Esophagus muscularis mucosa (tissue), 3 donors: ENCODE measurements around the gene ARHGEF7.

Experiments
- POLR2A ChIP-seq: fragments of 450-650 bp; IDR thresholded peaks from one replicate; pipeline ENCODE4 v1.6.1; 2017; ENCODE audit warnings: antibody characterized with exemption, moderate library complexity, mild to moderate bottlenecking, low read depth
- TF ChIP-seq, protein P1 (sequence below), 3 experiments: fragments of 200-600 bp in 2 of 3; fragments of 450-650 bp in 1 of 3; sonication (generic) in 2 of 3; IDR thresholded peaks; one replicate each; pipeline ENCODE4 v1.5.1; 2017 to 2019; ENCODE audit warnings: antibody characterized with exemption in 3 of 3, mild to moderate bottlenecking in 2 of 3, moderate library complexity in 1 of 3

DNA sequence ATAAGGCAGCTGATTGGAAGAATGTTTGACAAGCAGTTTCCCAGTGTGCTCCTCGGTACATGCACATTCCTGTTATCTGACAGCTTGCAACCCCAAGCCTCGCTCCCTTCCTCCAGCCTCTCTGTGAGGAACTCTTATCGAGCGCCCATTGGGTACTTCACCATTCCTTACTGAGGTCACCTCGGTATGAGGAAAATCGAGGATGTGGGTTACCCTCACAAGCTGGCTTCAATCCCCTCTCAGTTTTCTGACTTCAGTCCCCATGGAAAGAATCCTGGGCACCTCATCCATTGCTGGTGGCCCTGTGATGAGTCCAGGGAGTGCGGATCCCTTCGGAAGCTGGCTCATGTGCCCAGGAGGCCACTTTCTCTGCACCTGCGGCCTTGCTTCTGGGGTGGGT is 222.6 kb downstream of the ARHGEF7 start:
- TF ChIP-seq POLR2A, result no peak
- TF ChIP-seq, protein P1, sequence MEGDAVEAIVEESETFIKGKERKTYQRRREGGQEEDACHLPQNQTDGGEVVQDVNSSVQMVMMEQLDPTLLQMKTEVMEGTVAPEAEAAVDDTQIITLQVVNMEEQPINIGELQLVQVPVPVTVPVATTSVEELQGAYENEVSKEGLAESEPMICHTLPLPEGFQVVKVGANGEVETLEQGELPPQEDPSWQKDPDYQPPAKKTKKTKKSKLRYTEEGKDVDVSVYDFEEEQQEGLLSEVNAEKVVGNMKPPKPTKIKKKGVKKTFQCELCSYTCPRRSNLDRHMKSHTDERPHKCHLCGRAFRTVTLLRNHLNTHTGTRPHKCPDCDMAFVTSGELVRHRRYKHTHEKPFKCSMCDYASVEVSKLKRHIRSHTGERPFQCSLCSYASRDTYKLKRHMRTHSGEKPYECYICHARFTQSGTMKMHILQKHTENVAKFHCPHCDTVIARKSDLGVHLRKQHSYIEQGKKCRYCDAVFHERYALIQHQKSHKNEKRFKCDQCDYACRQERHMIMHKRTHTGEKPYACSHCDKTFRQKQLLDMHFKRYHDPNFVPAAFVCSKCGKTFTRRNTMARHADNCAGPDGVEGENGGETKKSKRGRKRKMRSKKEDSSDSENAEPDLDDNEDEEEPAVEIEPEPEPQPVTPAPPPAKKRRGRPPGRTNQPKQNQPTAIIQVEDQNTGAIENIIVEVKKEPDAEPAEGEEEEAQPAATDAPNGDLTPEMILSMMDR (IDR thresholded peaks at IDR 0.05), result no peak
